MCF 10A (cell line): Measurements from ENCODE around the gene IL36B. TPM values are rescaled to one million over a fixed set of nuclear protein-coding genes. Genes with fewer than 3 reads are reported as not detected.

Experiments
- BruUV-seq: library from RNA; stranded (reverse); fragments of 400-500 nt; replicated peaks from 2 replicates; lab custom pipeline; 2021; lab: Mats Ljungman, UMichigan
- CTCF ChIA-PET: fragments of 300-600 bp; sonication (Branson Sonifier 250); formaldehyde crosslinking; extraction: SDS; loops from one replicate; lab custom pipeline; 2021; ENCODE audit warnings: antibody characterized with exemption, inconsistent platforms; lab: Yijun Ruan, JAX
- POLR2A ChIA-PET: fragments of 300-600, 350-650 bp; sonication (Branson Sonifier 250); formaldehyde crosslinking; extraction: SDS; loops from one replicate; lab custom pipeline; 2020; ENCODE audit warnings: antibody characterized with exemption, inconsistent platforms; lab: Yijun Ruan, JAX
- DNase-seq: peaks from one replicate; pipeline ENCODE4 v3.0.0-alpha.2; 2018; ENCODE audit not compliant: unreplicated experiment
- H3K27ac Mint-ChIP-seq: one replicate; pipeline ENCODE4 v1.8.0; 2022; ENCODE audit warnings: mild to moderate bottlenecking, low read depth, mixed read lengths; ENCODE audit not compliant: unreplicated experiment
- H3K27me3 Mint-ChIP-seq: one replicate; pipeline ENCODE4 v1.8.0; 2022; ENCODE audit warnings: mixed read lengths; ENCODE audit not compliant: insufficient read depth, unreplicated experiment
- H3K36me3 Mint-ChIP-seq: one replicate; pipeline ENCODE4 v1.8.0; 2022; ENCODE audit warnings: mild to moderate bottlenecking, moderate library complexity, mixed read lengths; ENCODE audit not compliant: insufficient read depth, unreplicated experiment
- H3K4me1 Mint-ChIP-seq: one replicate; pipeline ENCODE4 v1.8.0; 2022; ENCODE audit warnings: mixed read lengths; ENCODE audit not compliant: insufficient read depth, unreplicated experiment
- H3K4me3 Mint-ChIP-seq: one replicate; pipeline ENCODE4 v1.8.0; 2022; ENCODE audit warnings: mild to moderate bottlenecking, moderate library complexity, mixed read lengths; ENCODE audit not compliant: unreplicated experiment
- H3K9me3 Mint-ChIP-seq: one replicate; pipeline ENCODE4 v1.8.0; 2022; ENCODE audit warnings: mixed read lengths; ENCODE audit not compliant: unreplicated experiment
- CTCF ChIP-seq: fragments of 200-600 bp; IDR thresholded peaks from one replicate; pipeline ENCODE4 v1.8.0; 2022; ENCODE audit warnings: antibody characterized with exemption, mild to moderate bottlenecking; ENCODE audit not compliant: unreplicated experiment
- intact Hi-C: fragments of 100-400 bp; cut with micrococcal nuclease; formaldehyde crosslinking; loops from 2 replicates; pipeline ENCODE4 v1.14.1; 2022
- total RNA-seq: library from RNA; stranded (reverse); gene quantifications from 2 replicates; pipeline ENCODE4 v1.2.3, GENCODE V29; 2022

IL36B gene
- total RNA-seq, 1 experiment from 2014 or later = not detected

GRCh38 chr2:113034016-113034415 is 18.7 kb downstream of the IL36B start:
- no peak overlapping the region for H3K4me3 Mint-ChIP-seq
- ChIA-PET POLR2A (no interaction called here), CTCF (no interaction called here)
- no peak for TF ChIP-seq CTCF
- intact Hi-C loops = no loop called here
- H3K27me3 Mint-ChIP-seq = peaks cover 71% of the 10 kb centered on the region
- no peaks in the 10 kb centered on the region for H3K36me3 Mint-ChIP-seq
- no TSS peak for BruUV-seq
- no peaks in the 10 kb centered on the region for H3K9me3 Mint-ChIP-seq
- no peak overlapping the region for H3K27ac Mint-ChIP-seq
- H3K4me1 Mint-ChIP-seq = no peaks in the 10 kb centered on the region
- no peak for DNase-seq

- no peaks in the 10 kb centered on the region for H3K4me1 Mint-ChIP-seq
- POLR2A ChIA-PET = no interaction called here
- TF ChIP-seq CTCF = no peak
Measured at GRCh38 chr2:113032737-113033136, 19.9 kb downstream of the IL36B start.

GRCh38 chr2:113028112-113028511 is 24.6 kb downstream of the IL36B start:
- POLR2A ChIA-PET = no interaction called here
- CTCF ChIA-PET = interaction anchor here (1.4 kb wide), 1 partner anchor 69 kb away, joined by 5 read pairs; no protein-coding TSS in a partner anchor

More at GRCh38 chr2:113032737-113033136, 19.9 kb downstream of the IL36B start:
- no TSS peak for BruUV-seq
- Mint-ChIP-seq H3K27ac (no peak overlapping the region), H3K4me3 (no peak overlapping the region), H3K36me3 (no peaks in the 10 kb centered on the region), H3K9me3 (no peaks in the 10 kb centered on the region), H3K27me3 (peaks cover 84% of the 10 kb centered on the region)
- intact Hi-C loops = no loop called here
- CTCF ChIA-PET = no interaction called here
- DNase-seq = no peak

GRCh38 chr2:113027691-113028090 is 25.0 kb downstream of the IL36B start:
- no peak overlapping the region for H3K27ac Mint-ChIP-seq
- no peak for DNase-seq
- ChIA-PET CTCF (interaction anchor here (1.4 kb wide), 1 partner anchor 68 kb away, joined by 5 read pairs; no protein-coding TSS in a partner anchor), POLR2A (no interaction called here)
- H3K27me3 Mint-ChIP-seq = peaks cover 99% of the 10 kb centered on the region
- intact Hi-C loops = no loop called here
- no peak for TF ChIP-seq CTCF
- BruUV-seq = no TSS peak
- H3K36me3 Mint-ChIP-seq = no peaks in the 10 kb centered on the region
- H3K9me3 Mint-ChIP-seq = no peaks in the 10 kb centered on the region
- H3K4me3 Mint-ChIP-seq = no peak overlapping the region
- H3K4me1 Mint-ChIP-seq = no peaks in the 10 kb centered on the region

More at GRCh38 chr2:113028112-113028511, 24.6 kb downstream of the IL36B start:
- no peaks in the 10 kb centered on the region for H3K36me3 Mint-ChIP-seq
- BruUV-seq = no TSS peak
- intact Hi-C loops = no loop called here
- peaks cover 99% of the 10 kb centered on the region for H3K27me3 Mint-ChIP-seq
- TF ChIP-seq CTCF = no peak
- no peaks in the 10 kb centered on the region for H3K9me3 Mint-ChIP-seq
- no peaks in the 10 kb centered on the region for H3K4me1 Mint-ChIP-seq
- DNase-seq = no peak
- H3K27ac Mint-ChIP-seq = no peak overlapping the region
- no peak overlapping the region for H3K4me3 Mint-ChIP-seq
